K562 (cell line): Measurements from ENCODE around the gene CHCHD6. TPM values are rescaled to one million over a fixed set of nuclear protein-coding genes. Genes with fewer than 3 reads are reported as not detected.
A peak's percentile ranks its signal among the peaks of the same experiment; 100 is the strongest.

ENCODE experiments used
- ATAC-seq: fragments of 200-7000 bp; cut with Tn5 transposase; 3 replicates; pipeline ENCODE4 v1.9.1; 2020; ENCODE audit warnings: moderate library complexity
- BruUV-seq: library from RNA; stranded (reverse); fragments of 400-500 nt; replicated peaks from 2 replicates; lab custom pipeline; 2021; lab: Mats Ljungman, UMichigan
- CTCF ChIA-PET: fragments of 300-600 bp; formaldehyde crosslinking; extraction: SDS; loops from one replicate; lab custom pipeline; 2021; ENCODE audit warnings: low intra/inter-chr PET ratio; lab: Yijun Ruan, JAX
- POLR2A ChIA-PET: fragments of 300-600, 350-650 bp; sonication (Branson Sonifier 250); formaldehyde crosslinking; extraction: SDS; loops from one replicate; lab custom pipeline; 2021; ENCODE audit warnings: antibody characterized with exemption, inconsistent platforms; lab: Yijun Ruan, JAX
- DNase-seq, 4 experiments: peaks; one replicate each; pipeline versions ENCODE4 v3.0.0 to v3.0.0-alpha.2; 2011 to 2018; ENCODE audit warnings: low spot score in 3 of 4, mixed read lengths in 3 of 4; ENCODE audit errors: extremely low read depth in 1 of 4
- FAIRE-seq: peaks from 2 replicates; lab custom pipeline; 2011; peaks lifted over from hg19 to GRCh38; lab: Jason Lieb, UNC
- H2AFZ ChIP-seq: 2 replicates; pipeline ENCODE4 v1.6.0; 2011; ENCODE audit warnings: low read depth, low read length, control low read depth, inconsistent platforms
- H3K27ac ChIP-seq: fragments of 200-600 bp; 3 replicates; pipeline ENCODE4 v1.8.0; 2011; ENCODE audit warnings: low read depth, mild to moderate bottlenecking, control low read depth, inconsistent platforms, low read length, moderate library complexity, mixed read lengths; ENCODE audit errors: extremely low read depth
- H3K27me3 ChIP-seq, 2 experiments: fragments of 300-600 bp in 1 of 2; 2 replicates in 1 of 2; 3 replicates in 1 of 2; pipeline versions ENCODE4 v1.6.0 to v1.8.0; 2011; ENCODE audit warnings: inconsistent platforms in 2 of 2, low read length in 2 of 2, mild to moderate bottlenecking in 1 of 2, mixed read lengths in 1 of 2, moderate library complexity in 1 of 2; ENCODE audit not compliant: control insufficient read depth in 2 of 2, insufficient read depth in 2 of 2
- H3K36me3 ChIP-seq: fragments of 300-600 bp; 3 replicates; pipeline ENCODE4 v1.8.0; 2011; ENCODE audit warnings: mild to moderate bottlenecking, low read length, inconsistent platforms; ENCODE audit not compliant: control insufficient read depth, insufficient read depth
- H3K4me1 ChIP-seq, 2 experiments: fragments of 200-600 bp in 1 of 2; replicated peaks in 1 of 2; 2 replicates in 1 of 2; 3 replicates in 1 of 2; pipeline versions ENCODE4 v1.5.1 to v1.8.0; 2011; ENCODE audit warnings: inconsistent platforms in 2 of 2, low read length in 2 of 2, mild to moderate bottlenecking in 1 of 2, mixed read lengths in 1 of 2, moderate library complexity in 1 of 2; ENCODE audit not compliant: control insufficient read depth in 2 of 2, insufficient read depth in 2 of 2
- H3K4me2 ChIP-seq: 2 replicates; pipeline ENCODE4 v1.6.1; 2011; ENCODE audit warnings: low read length, control low read depth, inconsistent platforms, mixed read lengths; ENCODE audit not compliant: insufficient read depth
- H3K4me3 ChIP-seq: fragments of 200-600 bp; sonication (generic), shearing (Covaris generic); 2 replicates; pipeline ENCODE4 v1.5.1; 2016; ENCODE audit warnings: control low read depth, inconsistent platforms
- H3K79me2 ChIP-seq: fragments of 200-600 bp; 3 replicates; pipeline ENCODE4 v1.8.0; 2011; ENCODE audit warnings: low read length, inconsistent platforms; ENCODE audit not compliant: control insufficient read depth, insufficient read depth
- H3K9ac ChIP-seq, 2 experiments: 2 replicates each; pipeline versions ENCODE4 v1.6.0 to v1.6.1; 2011; ENCODE audit warnings: low read depth in 2 of 2, low read length in 2 of 2, control low read depth in 1 of 2, inconsistent platforms in 1 of 2, mild to moderate bottlenecking in 1 of 2, mixed read lengths in 1 of 2; ENCODE audit not compliant: insufficient read depth in 1 of 2
- H3K9me1 ChIP-seq: one replicate; pipeline ENCODE4 v1.6.0; 2011; ENCODE audit warnings: inconsistent platforms, mild to moderate bottlenecking, low read length, moderate library complexity; ENCODE audit not compliant: control insufficient read depth, insufficient read depth
- H3K9me3 ChIP-seq: replicated peaks from 2 replicates; pipeline ENCODE4 v1.5.1; 2011; ENCODE audit warnings: low read depth, low read length, inconsistent platforms; ENCODE audit not compliant: control insufficient read depth, insufficient read depth
- H4K20me1 ChIP-seq: replicated peaks from 2 replicates; pipeline ENCODE4 v1.6.1; 2011; ENCODE audit warnings: low read length, inconsistent platforms, mixed read lengths; ENCODE audit not compliant: control insufficient read depth, insufficient read depth
- CREM ChIP-seq: IDR thresholded peaks from 2 replicates; pipeline ENCODE4 v1.6.1; 2014; ENCODE audit warnings: antibody characterized with exemption, low read depth
- FOSL1 ChIP-seq: fragments of 200-800 bp; sonication (Bioruptor generic); conservative IDR thresholded peaks from 2 replicates; pipeline ENCODE4 v1.6.1; 2016; ENCODE audit warnings: missing genetic modification characterization, missing compliant biosample characterization
- GTF2F1 ChIP-seq: IDR thresholded peaks from 2 replicates; pipeline ENCODE4 v1.6.1; 2011; ENCODE audit warnings: low read depth, low read length, improper control_type of control experiment
- SMAD4 ChIP-seq: fragments of 250-450 bp; sonication (Bioruptor Pico); conservative IDR thresholded peaks from 2 replicates; pipeline ENCODE4 v1.8.0; 2021; ENCODE audit warnings: inconsistent platforms, mild to moderate bottlenecking, moderate library complexity
- ZNF165 ChIP-seq: fragments of 250-450 bp; sonication (Bioruptor Pico); IDR thresholded peaks from 2 replicates; pipeline ENCODE4 v1.4.0; 2020; ENCODE audit warnings: borderline replicate concordance
- ZNF197 ChIP-seq: fragments of 200-800 bp; sonication (Bioruptor generic); IDR thresholded peaks from 2 replicates; pipeline ENCODE4 v1.6.1; 2016; ENCODE audit warnings: low read depth, missing genetic modification characterization, missing compliant biosample characterization
- ZNF324 ChIP-seq: fragments of 250-450 bp; sonication (Bioruptor Pico); IDR thresholded peaks from 2 replicates; pipeline ENCODE4 v1.4.0; 2020; ENCODE audit warnings: mild to moderate bottlenecking
- ZSCAN32 ChIP-seq: fragments of 450-650 bp; formaldehyde crosslinking; IDR thresholded peaks from 2 replicates; pipeline ENCODE4 v1.4.0; 2020; ENCODE audit warnings: mild to moderate bottlenecking, moderate library complexity
- WGBS: fragments of 100-300 bp; shearing (Covaris generic); methylation state at CpG from one replicate; pipeline ENCODE4 v1.1.6; 2016; ENCODE audit warnings: low coverage, mixed read lengths; ENCODE audit not compliant: insufficient coverage; ENCODE audit errors: missing lambda C conversion rate; 5-methylcytosine and 5-hydroxymethylcytosine counted together
- in situ Hi-C: fragments of 300-500 bp; cut with MboI; formaldehyde crosslinking; loops from 4 replicates; pipeline ENCODE4 v1.15.0; 2018; ENCODE audit warnings: inconsistent platforms, mixed read lengths
- intact Hi-C: fragments of 100-400 bp; cut with micrococcal nuclease; formaldehyde crosslinking; loops from 2 replicates; pipeline ENCODE4 v1.14.2; 2022
- polyA plus RNA-seq, 8 experiments: library from polyadenylated mRNA; depleted of rRNA in 4 of 8; stranded (reverse) in 5 of 8; unstranded in 3 of 8; fragments of >200 nt; fragmentation: Nextera tagmentation in 2 of 8; fragmentation: Illumina TruSeq in 1 of 8; extraction: Ambion mirVana in 2 of 8; extraction: Trizol in 1 of 8; gene quantifications; 2 replicates each; pipeline versions ENCODE4 v1.2.1 to v1.2.3, GENCODE V29; 2011 to 2014; ENCODE audit warnings: inconsistent platforms in 1 of 8, missing spikeins in 1 of 8
- total RNA-seq, 7 experiments: library from RNA; depleted of rRNA in 6 of 7; stranded (reverse); fragments of >200 nt in 6 of 7; fragmentation: Illumina TruSeq in 2 of 7; extraction: Trizol in 2 of 7; gene quantifications; 2 replicates each; pipeline versions ENCODE4 v1.2.1 to v1.2.3, GENCODE V29; 2011 to 2021; ENCODE audit warnings: low replicate concordance in 1 of 7
- TF ChIP-seq, protein P1 (sequence below), 2 experiments: fragments of 200-800 bp in 1 of 2; sonication (Bioruptor generic) in 1 of 2; sonication (generic) in 1 of 2; formaldehyde crosslinking in 1 of 2; IDR thresholded peaks in 1 of 2; conservative IDR thresholded peaks in 1 of 2; 2 replicates each; pipeline versions ENCODE4 v1.5.0 to v1.6.1; 2016 to 2020; ENCODE audit warnings: missing compliant biosample characterization in 1 of 2, missing genetic modification characterization in 1 of 2, missing genetic modification reagents in 1 of 2
- TF ChIP-seq, protein P2 (sequence below), 2 experiments: IDR thresholded peaks in 1 of 2; conservative IDR thresholded peaks in 1 of 2; 2 replicates each; pipeline ENCODE4 v1.6.1; 2016; ENCODE audit warnings: low read depth in 2 of 2, mild to moderate bottlenecking in 1 of 2, missing compliant biosample characterization in 1 of 2, missing genetic modification characterization in 1 of 2, moderate library complexity in 1 of 2

Gene CHCHD6
- total and polyA plus RNA-seq, 9 of the 15 experiments (the other 6 are each of a cell fraction or from before 2014, with no cell fraction given): 4.6 to 18.6 (median 10.9) TPM

DNA sequence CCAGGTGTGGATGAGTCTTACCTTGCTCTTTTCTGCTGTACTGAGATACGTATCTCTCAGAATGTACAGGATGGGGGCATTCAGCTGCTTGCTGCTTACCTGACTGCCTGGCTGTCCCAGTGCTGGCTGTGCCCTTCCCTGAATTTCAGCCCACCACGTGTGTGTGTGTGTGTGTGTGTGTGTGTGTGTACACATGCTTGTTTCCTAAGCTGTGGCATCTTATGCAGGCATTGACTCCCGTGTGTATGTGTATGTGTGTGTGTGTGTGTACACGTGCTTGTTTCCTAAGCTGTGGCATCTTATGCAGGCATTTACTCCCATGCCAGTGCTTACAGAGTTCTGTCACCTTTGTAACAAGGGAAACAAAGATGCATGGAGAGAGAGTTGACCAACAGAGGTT is 218.4 kb downstream of the CHCHD6 start (continued):
- TF ChIP-seq, protein P1, sequence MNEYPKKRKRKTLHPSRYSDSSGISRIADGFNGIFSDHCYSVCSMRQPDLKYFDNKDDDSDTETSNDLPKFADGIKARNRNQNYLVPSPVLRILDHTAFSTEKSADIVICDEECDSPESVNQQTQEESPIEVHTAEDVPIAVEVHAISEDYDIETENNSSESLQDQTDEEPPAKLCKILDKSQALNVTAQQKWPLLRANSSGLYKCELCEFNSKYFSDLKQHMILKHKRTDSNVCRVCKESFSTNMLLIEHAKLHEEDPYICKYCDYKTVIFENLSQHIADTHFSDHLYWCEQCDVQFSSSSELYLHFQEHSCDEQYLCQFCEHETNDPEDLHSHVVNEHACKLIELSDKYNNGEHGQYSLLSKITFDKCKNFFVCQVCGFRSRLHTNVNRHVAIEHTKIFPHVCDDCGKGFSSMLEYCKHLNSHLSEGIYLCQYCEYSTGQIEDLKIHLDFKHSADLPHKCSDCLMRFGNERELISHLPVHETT (CRISPR knock-in tag; conservative IDR thresholded peaks at IDR 0.05 in 1 of 2, IDR thresholded peaks at IDR 0.05 in 1 of 2): no peak
- TF ChIP-seq GTF2F1 (no peak), FOSL1 (no peak), ZNF324 (CRISPR knock-in tag) (no peak), ZNF165 (no peak), ZSCAN32 (CRISPR knock-in tag) (no peak)

DNA sequence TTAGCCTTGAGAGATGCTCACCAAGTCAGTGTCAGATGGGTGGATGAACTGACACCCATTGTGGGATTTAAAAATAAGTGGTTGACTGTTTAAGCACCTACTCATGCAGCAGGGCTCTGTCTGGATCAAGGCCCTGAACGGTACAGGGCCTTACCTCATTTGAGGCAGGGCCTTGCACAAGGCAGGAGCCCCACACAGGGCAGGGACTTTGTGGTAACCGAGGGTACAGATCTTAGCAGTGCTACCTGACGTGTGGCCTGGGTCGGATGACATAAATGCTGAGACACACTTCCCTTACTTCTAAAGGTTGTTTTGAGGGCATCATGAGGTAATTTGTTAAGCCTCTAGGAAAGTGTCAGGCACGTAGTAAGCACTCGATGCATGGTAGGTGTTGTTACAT is 219.4 kb downstream of the CHCHD6 start:
- Histone ChIP-seq H3K4me2 (no peak overlapping the region), H3K9me1 (no peaks in the 10 kb centered on the region), H3K4me1 (peaks cover 7 to 29% of the 10 kb centered on the region in 2 experiments), H2AFZ (no peak overlapping the region), H3K4me3 (no peak overlapping the region), H3K79me2 (peaks cover 3% of the 10 kb centered on the region; the same call in 2 of the 3 replicates), H3K9me3 (no peaks in the 10 kb centered on the region), H3K36me3 (no peaks in the 10 kb centered on the region), H3K27me3 (no peaks in the 10 kb centered on the region), H3K27ac (no peak overlapping the region), H3K9ac (no peak overlapping the region), H4K20me1 (no peaks in the 10 kb centered on the region)
- DNase-seq (no peak), ATAC-seq (no peak; the same call in 2 of the 3 replicates), FAIRE-seq (peak; percentile 44)
- ChIA-PET POLR2A (no interaction called here), CTCF (no interaction called here)
- 35% methylated on average over 6 of the region's 6 CpGs for WGBS
- intact Hi-C loops (no loop called here), in situ Hi-C loops (no loop called here)
- TF ChIP-seq SMAD4 (CRISPR knock-in tag) (0 out of 2 replicates have a peak, but pooled peaks have one; percentile 10), ZNF197 (CRISPR knock-in tag) (no peak), CREM (0 out of 2 replicates have a peak, but pooled peaks have one; percentile 12)
- TF ChIP-seq, protein P2, sequence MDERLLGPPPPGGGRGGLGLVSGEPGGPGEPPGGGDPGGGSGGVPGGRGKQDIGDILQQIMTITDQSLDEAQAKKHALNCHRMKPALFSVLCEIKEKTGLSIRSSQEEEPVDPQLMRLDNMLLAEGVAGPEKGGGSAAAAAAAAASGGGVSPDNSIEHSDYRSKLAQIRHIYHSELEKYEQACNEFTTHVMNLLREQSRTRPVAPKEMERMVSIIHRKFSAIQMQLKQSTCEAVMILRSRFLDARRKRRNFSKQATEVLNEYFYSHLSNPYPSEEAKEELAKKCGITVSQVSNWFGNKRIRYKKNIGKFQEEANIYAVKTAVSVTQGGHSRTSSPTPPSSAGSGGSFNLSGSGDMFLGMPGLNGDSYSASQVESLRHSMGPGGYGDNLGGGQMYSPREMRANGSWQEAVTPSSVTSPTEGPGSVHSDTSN (CRISPR knock-in tag; IDR thresholded peaks at IDR 0.05; ENCODE audit: low read depth): no peak
- TF ChIP-seq, protein P2 (tag; conservative IDR thresholded peaks at IDR 0.05; ENCODE audit: low read depth): no peak
- BruUV-seq: no TSS peak
